GM12874 (cell line): ENCODE results near the gene PTCH2.

Source experiments
- CTCF ChIP-seq: IDR thresholded peaks from 2 replicates; pipeline ENCODE4 v1.5.1; 2011; ENCODE audit warnings: low read depth, mild to moderate bottlenecking, control low read depth, low read length, moderate library complexity; ENCODE audit not compliant: insufficient read depth

Gene PTCH2

GRCh38 chr1:44802306-44803061, 40.6 kb downstream of the PTCH2 start:
- no peak for TF ChIP-seq CTCF

GRCh38 chr1:44801491-44802305, 41.4 kb downstream of the PTCH2 start:
- no peak for TF ChIP-seq CTCF

GRCh38 chr1:44799770-44800584, 43.1 kb downstream of the PTCH2 start, which contains the start of gene PLK3:
TSS of gene PLK3 (plus strand) at chr1:44800377. CDS start at chr1:44800464, 87 bp downstream.
- TF ChIP-seq CTCF, result peak; percentile 95

GRCh38 chr1:44798481-44799365, 44.3 kb downstream of the PTCH2 start:
- no peak for TF ChIP-seq CTCF

GRCh38 chr1:44792736-44793502, 50.1 kb downstream of the PTCH2 start:
- TF ChIP-seq CTCF, result no peak
